HCT116 (cell line): ENCODE data around the gene ATXN7L3B.

ENCODE experiments used
- CEBPB ChIP-seq: IDR thresholded peaks from 2 replicates; pipeline ENCODE4 v1.6.1; 2012; ENCODE audit warnings: low read depth
- CTCF ChIP-seq, 3 experiments: fragments of 200-600 bp in 1 of 3; sonication (generic) in 1 of 3; IDR thresholded peaks in 2 of 3; conservative IDR thresholded peaks in 1 of 3; 2 replicates each; pipeline ENCODE4 v1.5.1; 2012 to 2017; ENCODE audit warnings: low read depth in 2 of 3, low read length in 2 of 3, antibody characterized with exemption in 1 of 3, borderline replicate concordance in 1 of 3, control low read depth in 1 of 3, mild to moderate bottlenecking in 1 of 3, mixed read lengths in 1 of 3, mixed run types in 1 of 3, moderate library complexity in 1 of 3; ENCODE audit not compliant: insufficient read depth in 1 of 3
- EZH2 ChIP-seq: fragments of 200-600 bp; sonication (generic); IDR thresholded peaks from 2 replicates; pipeline ENCODE4 v1.6.1; 2017; ENCODE audit warnings: antibody characterized with exemption, mixed run types
- EZH2phosphoT487 ChIP-seq: fragments of 200-600 bp; IDR thresholded peaks from 2 replicates; pipeline ENCODE4 v1.6.1; 2018; ENCODE audit warnings: antibody characterized with exemption, borderline replicate concordance
- MAX ChIP-seq: IDR thresholded peaks from 2 replicates; pipeline ENCODE4 v1.6.1; 2012
- POLR2A ChIP-seq: IDR thresholded peaks from 2 replicates; pipeline ENCODE4 v1.7.0; 2011; ENCODE audit warnings: borderline replicate concordance; ENCODE audit not compliant: insufficient read depth, insufficient read length; ENCODE audit errors: extremely low read depth
- POLR2AphosphoS5 ChIP-seq: IDR thresholded peaks from 2 replicates; pipeline ENCODE4 v1.6.1; 2011; ENCODE audit warnings: mild to moderate bottlenecking, low read depth, low read length, moderate library complexity
- RAD21 ChIP-seq: IDR thresholded peaks from 2 replicates; pipeline ENCODE4 v1.6.1; 2012; ENCODE audit warnings: low read depth, mild to moderate bottlenecking
- REST ChIP-seq: IDR thresholded peaks from 2 replicates; pipeline ENCODE4 v1.6.1; 2012; ENCODE audit warnings: low read depth
- SP1 ChIP-seq: IDR thresholded peaks from 2 replicates; pipeline ENCODE4 v1.6.1; 2012; ENCODE audit warnings: low read depth
- SRF ChIP-seq: IDR thresholded peaks from 2 replicates; pipeline ENCODE4 v1.6.1; 2012; ENCODE audit warnings: low read depth
- TCF7L2 ChIP-seq: IDR thresholded peaks from 2 replicates; pipeline ENCODE4 v1.7.0; 2011; ENCODE audit warnings: borderline replicate concordance, inconsistent platforms; ENCODE audit not compliant: insufficient read depth, insufficient read length; ENCODE audit errors: extremely low read depth
- YY1 ChIP-seq: IDR thresholded peaks from 2 replicates; pipeline ENCODE4 v1.6.1; 2011; ENCODE audit warnings: low read length, low read depth, moderate library complexity, mild to moderate bottlenecking; ENCODE audit not compliant: insufficient replicate concordance; ENCODE audit errors: extremely low read depth

GRCh38 chr12:74578486-74578885 lies 40.9 kb downstream of the ATXN7L3B start:
- no peak for TF ChIP-seq YY1
- no peak for TF ChIP-seq CTCF (IDR thresholded peaks at IDR 0.05 in 2 of 3, conservative IDR thresholded peaks at IDR 0.05 in 1 of 3; ENCODE audit: borderline replicate concordance in 1 of 3, insufficient read depth in 1 of 3, low read depth in 2 of 3, low read length in 2 of 3)
- no peak for TF ChIP-seq POLR2AphosphoS5
- TF ChIP-seq RAD21: no peak
- TF ChIP-seq EZH2: no peak
- no peak for TF ChIP-seq SRF
- no peak for TF ChIP-seq EZH2phosphoT487
- TF ChIP-seq SP1: no peak
- no peak for TF ChIP-seq MAX
- no peak for TF ChIP-seq POLR2A
- TF ChIP-seq REST: no peak
- no peak for TF ChIP-seq CEBPB
- TF ChIP-seq TCF7L2: no peak
